OCI-LY7 (cell line): ENCODE results near the gene SLC9A9.

Experiments
- EZH2phosphoT487 ChIP-seq: fragments of 200-600 bp; sonication (generic); IDR thresholded peaks from 2 replicates; pipeline ENCODE4 v1.6.1; 2018; ENCODE audit warnings: low read depth, borderline replicate concordance, mild to moderate bottlenecking, mixed run types, antibody characterized with exemption, low read length, moderate library complexity, mixed read lengths
- TF ChIP-seq, protein P1 (sequence below): fragments of 200-600 bp; sonication (generic); conservative IDR thresholded peaks from 2 replicates; pipeline ENCODE4 v1.5.1; 2014; ENCODE audit warnings: mild to moderate bottlenecking, antibody characterized with exemption, low read length, moderate library complexity, mixed read lengths

DNA sequence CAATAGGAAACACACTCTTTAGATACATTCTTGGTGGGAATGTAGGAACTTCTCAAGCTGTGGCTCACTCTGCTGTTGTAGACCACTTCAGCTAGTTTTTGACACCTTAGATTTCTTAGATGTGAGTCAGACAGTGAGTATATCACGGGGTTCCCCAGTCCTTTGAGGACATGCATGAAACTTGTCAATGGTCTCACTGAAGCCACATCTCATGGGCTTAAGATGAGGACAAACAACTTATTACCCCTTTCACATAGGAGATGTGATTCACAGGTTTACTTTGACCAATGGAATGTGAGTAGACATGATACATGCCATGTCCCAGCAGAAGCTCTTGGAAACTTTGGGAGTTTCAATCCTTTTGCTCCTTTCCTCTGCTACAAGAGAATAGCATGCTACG, 403.1 kb downstream of the SLC9A9 start:
- TF ChIP-seq, protein P1, sequence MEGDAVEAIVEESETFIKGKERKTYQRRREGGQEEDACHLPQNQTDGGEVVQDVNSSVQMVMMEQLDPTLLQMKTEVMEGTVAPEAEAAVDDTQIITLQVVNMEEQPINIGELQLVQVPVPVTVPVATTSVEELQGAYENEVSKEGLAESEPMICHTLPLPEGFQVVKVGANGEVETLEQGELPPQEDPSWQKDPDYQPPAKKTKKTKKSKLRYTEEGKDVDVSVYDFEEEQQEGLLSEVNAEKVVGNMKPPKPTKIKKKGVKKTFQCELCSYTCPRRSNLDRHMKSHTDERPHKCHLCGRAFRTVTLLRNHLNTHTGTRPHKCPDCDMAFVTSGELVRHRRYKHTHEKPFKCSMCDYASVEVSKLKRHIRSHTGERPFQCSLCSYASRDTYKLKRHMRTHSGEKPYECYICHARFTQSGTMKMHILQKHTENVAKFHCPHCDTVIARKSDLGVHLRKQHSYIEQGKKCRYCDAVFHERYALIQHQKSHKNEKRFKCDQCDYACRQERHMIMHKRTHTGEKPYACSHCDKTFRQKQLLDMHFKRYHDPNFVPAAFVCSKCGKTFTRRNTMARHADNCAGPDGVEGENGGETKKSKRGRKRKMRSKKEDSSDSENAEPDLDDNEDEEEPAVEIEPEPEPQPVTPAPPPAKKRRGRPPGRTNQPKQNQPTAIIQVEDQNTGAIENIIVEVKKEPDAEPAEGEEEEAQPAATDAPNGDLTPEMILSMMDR: no peak
- TF ChIP-seq EZH2phosphoT487: no peak
